Naive thymus-derived CD4-positive, alpha-beta T cell (primary cell): Measurements from ENCODE around the gene OXCT2. TPM values are rescaled to one million over a fixed set of nuclear protein-coding genes. Genes with fewer than 3 reads are reported as not detected.
"Not testable (repeated sequence)": the region's sequence is repeated elsewhere in the genome, so short reads cannot be mapped to it uniquely, and the experiment has no call there.

Experiments
- ATAC-seq: fragments of 150-1000 bp; cut with Tn5 transposase; 2 replicates; pipeline ENCODE4 v1.10.0; 2021; ENCODE audit warnings: mild to moderate bottlenecking, moderate library complexity
- CTCF ChIA-PET: fragments of 350-600 bp; sonication (Branson Sonifier 250); formaldehyde crosslinking; loops from one replicate; lab custom pipeline; 2021; ENCODE audit warnings: antibody characterized with exemption; lab: Charles Lee
- POLR2A ChIA-PET: fragments of 350-600 bp; sonication (Branson Sonifier 250); formaldehyde crosslinking; loops from one replicate; lab custom pipeline; 2021; ENCODE audit warnings: antibody characterized with exemption, inconsistent platforms; lab: Charles Lee
- DNase-seq, 9 donors: peaks; one replicate each; pipeline versions ENCODE4 v3.0.0 to v3.0.0-alpha.2; 2020 to 2022; ENCODE audit warnings: mixed read lengths in 1 of 9
- H3K27ac ChIP-seq: one replicate; pipeline ENCODE4 v1.7.0; 2013; ENCODE audit warnings: mild to moderate bottlenecking, low read depth, low read length, moderate library complexity
- H3K27me3 ChIP-seq, 2 donors: one replicate each; pipeline ENCODE4 v1.7.0; 2013; ENCODE audit warnings: low read length in 2 of 2, mild to moderate bottlenecking in 2 of 2, moderate library complexity in 2 of 2; ENCODE audit not compliant: control insufficient read depth in 2 of 2, insufficient read depth in 2 of 2
- H3K36me3 ChIP-seq, 3 experiments: 1 replicate in 2 of 3; 2 replicates in 1 of 3; pipeline ENCODE4 v1.7.0; 2013; ENCODE audit warnings: low read length in 3 of 3, mild to moderate bottlenecking in 3 of 3, moderate library complexity in 1 of 3; ENCODE audit not compliant: insufficient read depth in 3 of 3, control insufficient read depth in 2 of 3
- H3K4me1 ChIP-seq, 2 donors: one replicate each; pipeline ENCODE4 v1.7.0; 2013; ENCODE audit warnings: low read length in 2 of 2, mild to moderate bottlenecking in 2 of 2, moderate library complexity in 1 of 2; ENCODE audit not compliant: control insufficient read depth in 2 of 2, insufficient read depth in 2 of 2
- H3K4me3 ChIP-seq: 2 replicates; pipeline ENCODE4 v1.7.0; 2013; ENCODE audit warnings: mild to moderate bottlenecking, low read length
- H3K9me3 ChIP-seq, 3 experiments: 1 replicate in 2 of 3; 2 replicates in 1 of 3; pipeline ENCODE4 v1.7.0; 2013; ENCODE audit warnings: low read length in 3 of 3; ENCODE audit not compliant: control insufficient read depth in 2 of 3
- H3K27ac Mint-ChIP-seq, 9 donors: one replicate each; pipeline ENCODE4 v1.8.0; 2020 to 2022; ENCODE audit warnings: mixed read lengths in 9 of 9, mild to moderate bottlenecking in 8 of 9, moderate library complexity in 5 of 9, inconsistent platforms in 2 of 9
- H3K27me3 Mint-ChIP-seq, 5 donors: one replicate each; pipeline ENCODE4 v1.8.0; 2021 to 2022; ENCODE audit warnings: mixed read lengths in 5 of 5, mild to moderate bottlenecking in 1 of 5
- H3K36me3 Mint-ChIP-seq, 5 donors: one replicate each; pipeline ENCODE4 v1.8.0; 2020 to 2022; ENCODE audit warnings: mixed read lengths in 5 of 5, mild to moderate bottlenecking in 3 of 5, inconsistent platforms in 1 of 5
- H3K4me1 Mint-ChIP-seq, 7 donors: one replicate each; pipeline ENCODE4 v1.8.0; 2020 to 2022; ENCODE audit warnings: mixed read lengths in 7 of 7, mild to moderate bottlenecking in 3 of 7, inconsistent platforms in 1 of 7
- H3K4me3 Mint-ChIP-seq, 10 donors: one replicate each; pipeline ENCODE4 v1.8.0; 2020 to 2022; ENCODE audit warnings: mild to moderate bottlenecking in 10 of 10, mixed read lengths in 10 of 10, moderate library complexity in 6 of 10, inconsistent platforms in 2 of 10
- H3K9me3 Mint-ChIP-seq, 11 donors: one replicate each; pipeline ENCODE4 v1.8.0; 2020 to 2022; ENCODE audit warnings: mixed read lengths in 11 of 11, mild to moderate bottlenecking in 4 of 11, inconsistent platforms in 1 of 11, moderate library complexity in 1 of 11
- intact Hi-C, 2 donors: fragments of 100-400 bp; cut with micrococcal nuclease; formaldehyde crosslinking; loops; one replicate each; pipeline ENCODE4 v1.15.1; 2023
- polyA plus RNA-seq, 2 donors: library from polyadenylated mRNA; unstranded; fragments of 300-500 nt; fragmentation: Illumina TruSeq; gene quantifications; one replicate each; pipeline ENCODE4 v1.2.3, GENCODE V29; 2021
- total RNA-seq, 6 experiments: library from RNA in 5 of 6; stranded (reverse) in 5 of 6; gene quantifications; 1 replicate in 5 of 6; 2 replicates in 1 of 6; pipeline ENCODE4 v1.2.3 and lab custom pipeline; 2021 to 2026

The OXCT2 gene
- total and polyA plus RNA-seq, 7 experiments from 2014 or later = 0.19 to 0.53 (median 0.26) TPM; not detected in 3

DNA sequence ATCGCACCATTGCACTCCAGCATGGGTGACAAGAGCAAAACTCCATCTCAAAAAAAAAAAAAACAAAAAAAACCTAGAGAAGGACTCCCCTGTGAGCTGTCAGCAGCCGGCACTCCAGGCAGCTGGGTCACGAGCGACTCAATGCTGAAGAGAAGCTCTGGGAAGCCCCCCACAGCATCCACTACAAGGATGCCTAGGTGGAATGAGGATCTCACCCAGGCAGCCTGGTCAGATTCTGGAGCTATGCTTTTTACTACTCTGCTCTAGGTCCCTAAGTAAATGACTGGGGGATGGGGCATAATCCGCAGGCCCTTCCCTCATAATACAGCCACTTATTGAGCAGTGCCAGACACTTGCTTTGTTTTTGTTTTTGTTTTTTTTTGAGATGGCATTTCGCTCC is 11.0 kb upstream of the OXCT2 start:
- H3K27ac Mint-ChIP-seq = no peak overlapping the region
- no peaks in the 10 kb centered on the region for H3K9me3 ChIP-seq
- H3K36me3 ChIP-seq = no peaks in the 10 kb centered on the region
- H3K4me3 ChIP-seq = no peak overlapping the region
- H3K36me3 Mint-ChIP-seq = no peaks in the 10 kb centered on the region
- H3K9me3 Mint-ChIP-seq = no peaks in the 10 kb centered on the region
- no peaks in the 10 kb centered on the region for H3K4me1 ChIP-seq
- peaks cover 4 to 24% (median 4%) of the 10 kb centered on the region in 5 donors for H3K27me3 Mint-ChIP-seq
- no peaks in the 10 kb centered on the region for H3K27me3 ChIP-seq
- DNase-seq (no peak), ATAC-seq (no peak)
- intact Hi-C loops = no loop called here
- POLR2A ChIA-PET = no interaction called here
- no peak overlapping the region for H3K4me3 Mint-ChIP-seq
- peaks cover 0 to 4% (median 0%) of the 10 kb centered on the region in 7 donors for H3K4me1 Mint-ChIP-seq
- CTCF ChIA-PET = no interaction called here
- H3K27ac ChIP-seq = no peak overlapping the region

DNA sequence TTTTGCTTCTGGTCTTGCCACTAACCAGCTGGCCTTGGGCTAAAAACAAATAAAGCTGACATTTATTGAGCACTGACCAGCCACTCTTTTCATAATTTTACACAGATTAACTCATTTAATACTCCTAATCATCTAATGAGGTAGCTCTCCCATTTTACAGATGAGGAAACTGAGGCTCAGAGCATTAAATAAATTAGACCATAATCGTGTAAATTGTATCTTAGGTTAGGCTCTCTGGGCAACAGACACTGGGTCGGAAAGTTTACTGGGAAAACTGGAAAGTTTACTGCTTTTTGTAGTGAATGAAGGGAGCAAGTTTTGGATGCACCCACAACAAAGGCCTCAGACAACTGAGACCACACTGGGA is 10.2 kb upstream of the OXCT2 start:
- ChIA-PET CTCF (no interaction called here), POLR2A (no interaction called here)
- no peaks in the 10 kb centered on the region for H3K36me3 ChIP-seq
- no peak overlapping the region for H3K4me3 ChIP-seq
- no peaks in the 10 kb centered on the region for H3K9me3 ChIP-seq
- H3K27me3 ChIP-seq = no peaks in the 10 kb centered on the region
- Mint-ChIP-seq H3K27me3 (peaks cover 0 to 18% (median 0%) of the 10 kb centered on the region in 5 donors), H3K9me3 (no peaks in the 10 kb centered on the region), H3K4me1 (no peaks in the 10 kb centered on the region), H3K27ac (no peak overlapping the region), H3K4me3 (no peak overlapping the region), H3K36me3 (no peaks in the 10 kb centered on the region)
- no peak for DNase-seq
- H3K4me1 ChIP-seq = no peaks in the 10 kb centered on the region
- intact Hi-C loops = no loop called here
- no peak overlapping the region for H3K27ac ChIP-seq
- ATAC-seq = no peak

DNA sequence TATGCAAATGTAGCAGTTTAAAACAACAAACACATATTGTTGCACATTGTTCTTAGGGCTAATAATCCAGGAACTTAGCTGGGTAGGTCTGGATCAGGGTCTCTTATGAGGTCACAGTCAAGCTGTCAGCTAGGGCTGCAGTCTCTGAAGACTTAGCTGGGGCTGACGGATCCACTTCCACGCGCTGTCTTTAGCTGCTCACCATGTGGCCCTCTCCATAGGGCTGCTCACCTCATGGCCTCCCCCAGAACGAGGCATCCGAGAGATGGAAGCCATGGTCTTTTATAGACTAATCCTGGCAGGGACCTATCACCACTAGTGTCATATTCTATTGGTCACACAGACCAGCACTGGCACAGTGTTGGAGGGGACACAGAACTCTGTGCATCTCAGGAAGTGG is 8.7 kb upstream of the OXCT2 start:
- Histone ChIP-seq H3K4me3 (no peak overlapping the region), H3K27ac (no peak overlapping the region), H3K36me3 (no peaks in the 10 kb centered on the region), H3K4me1 (no peaks in the 10 kb centered on the region), H3K27me3 (no peaks in the 10 kb centered on the region), H3K9me3 (no peaks in the 10 kb centered on the region)
- DNase-seq (no peak), ATAC-seq (no peak)
- ChIA-PET CTCF (no interaction called here), POLR2A (no interaction called here)
- H3K4me1 Mint-ChIP-seq = peaks cover 0 to 1% (median 0%) of the 10 kb centered on the region in 7 donors
- intact Hi-C loops = no loop called here
- H3K9me3 Mint-ChIP-seq = no peaks in the 10 kb centered on the region
- no peak overlapping the region for H3K27ac Mint-ChIP-seq
- H3K27me3 Mint-ChIP-seq = peaks cover 0 to 15% (median 0%) of the 10 kb centered on the region in 5 donors
- no peaks in the 10 kb centered on the region for H3K36me3 Mint-ChIP-seq
- no peak overlapping the region for H3K4me3 Mint-ChIP-seq

DNA sequence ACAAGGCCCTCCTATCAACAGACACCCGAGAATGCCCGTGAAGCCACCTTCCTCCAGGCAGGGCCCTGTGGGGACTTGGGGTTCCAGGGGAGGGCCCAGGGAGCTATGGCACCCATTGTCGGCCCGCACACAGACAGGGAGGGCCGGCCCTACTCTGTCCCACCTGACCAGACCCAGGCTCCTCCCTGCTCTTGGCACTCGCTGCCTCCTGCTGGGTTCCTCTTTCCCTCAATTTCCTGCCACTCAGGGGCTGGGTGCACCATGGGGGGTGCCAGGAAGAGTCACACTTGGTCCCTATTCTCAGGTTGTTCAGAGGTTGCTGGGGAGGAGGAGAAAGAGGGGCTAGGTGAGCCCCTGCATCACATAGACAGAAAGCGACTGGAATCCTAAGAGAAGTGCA is 8.0 kb upstream of the OXCT2 start:
- ATAC-seq (no peak), DNase-seq (no peak)
- Mint-ChIP-seq H3K9me3 (no peaks in the 10 kb centered on the region), H3K4me1 (peaks cover 0 to 1% (median 0%) of the 10 kb centered on the region in 7 donors), H3K27me3 (peaks cover 0 to 15% (median 0%) of the 10 kb centered on the region in 5 donors), H3K36me3 (no peaks in the 10 kb centered on the region), H3K27ac (peak overlapping the region in 1 of 9 donors; percentile 57), H3K4me3 (no peak overlapping the region)
- H3K4me1 ChIP-seq = no peaks in the 10 kb centered on the region
- intact Hi-C loops = no loop called here
- H3K4me3 ChIP-seq = no peak overlapping the region
- no peaks in the 10 kb centered on the region for H3K9me3 ChIP-seq
- POLR2A ChIA-PET = no interaction called here
- CTCF ChIA-PET = no interaction called here
- no peaks in the 10 kb centered on the region for H3K36me3 ChIP-seq
- H3K27ac ChIP-seq = no peak overlapping the region
- H3K27me3 ChIP-seq = no peaks in the 10 kb centered on the region

DNA sequence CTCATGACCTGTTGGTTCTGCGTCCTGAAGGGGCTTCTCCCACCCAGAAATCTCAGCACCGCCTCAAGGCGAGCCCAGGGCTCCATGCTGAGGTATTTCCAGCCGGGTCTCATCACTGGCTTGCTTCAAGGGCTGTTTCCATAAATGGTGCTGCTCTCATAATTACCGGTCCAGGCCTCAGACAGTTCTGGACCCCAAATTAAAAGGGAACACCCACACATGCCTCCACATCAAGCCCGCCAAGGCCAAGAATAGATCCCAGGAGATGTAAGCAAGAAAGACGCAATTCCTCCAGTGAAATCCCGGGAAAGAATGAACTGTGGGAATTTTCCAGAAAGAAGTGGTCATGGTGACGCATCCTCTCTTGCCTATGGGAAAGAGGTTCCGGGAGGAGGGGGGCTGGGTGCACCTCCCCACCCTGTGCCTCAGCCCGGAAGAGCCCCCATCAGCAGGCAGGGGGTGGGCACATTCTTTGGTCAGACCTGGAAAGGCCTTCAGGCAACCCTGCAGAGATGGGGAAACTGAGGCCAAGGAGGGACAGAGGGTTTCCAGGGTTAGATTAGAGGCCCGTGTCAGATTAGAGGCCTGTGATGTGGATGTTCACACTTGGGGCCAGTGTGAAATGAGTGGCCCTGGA is 7.4 kb upstream of the OXCT2 start:
- ATAC-seq, H3K4me3 ChIP-seq, H3K36me3 ChIP-seq, CTCF ChIA-PET, H3K36me3 Mint-ChIP-seq, POLR2A ChIA-PET, H3K27ac Mint-ChIP-seq, H3K4me3 Mint-ChIP-seq, H3K27me3 ChIP-seq, intact Hi-C loops, H3K4me1 ChIP-seq, H3K4me1 Mint-ChIP-seq, DNase-seq, H3K9me3 ChIP-seq, H3K9me3 Mint-ChIP-seq, H3K27ac ChIP-seq: not testable (repeated sequence)
- peaks cover 0 to 14% (median 0%) of the 10 kb centered on the region in 5 donors for H3K27me3 Mint-ChIP-seq

DNA sequence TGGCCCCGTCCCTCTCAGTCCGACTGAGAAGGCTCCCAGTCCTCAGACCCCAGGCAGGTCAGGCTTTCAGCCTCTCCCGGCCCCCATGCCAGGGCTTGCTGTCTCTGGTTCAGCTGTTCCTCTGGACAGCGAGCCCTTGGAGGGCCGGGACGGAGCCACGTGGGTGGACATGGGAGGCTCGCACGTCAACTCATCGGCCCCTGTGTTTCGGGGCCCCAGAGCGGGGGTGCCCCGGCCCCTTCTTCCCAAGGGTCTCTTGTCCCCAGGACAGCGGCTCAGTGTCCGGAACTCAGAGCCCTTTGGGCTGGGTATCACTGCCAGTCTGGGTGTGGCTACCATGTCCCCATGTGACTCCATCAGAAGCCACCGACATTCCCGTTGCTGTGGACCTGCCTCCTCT is 6.7 kb upstream of the OXCT2 start:
- not testable (repeated sequence) for H3K9me3 Mint-ChIP-seq

DNA sequence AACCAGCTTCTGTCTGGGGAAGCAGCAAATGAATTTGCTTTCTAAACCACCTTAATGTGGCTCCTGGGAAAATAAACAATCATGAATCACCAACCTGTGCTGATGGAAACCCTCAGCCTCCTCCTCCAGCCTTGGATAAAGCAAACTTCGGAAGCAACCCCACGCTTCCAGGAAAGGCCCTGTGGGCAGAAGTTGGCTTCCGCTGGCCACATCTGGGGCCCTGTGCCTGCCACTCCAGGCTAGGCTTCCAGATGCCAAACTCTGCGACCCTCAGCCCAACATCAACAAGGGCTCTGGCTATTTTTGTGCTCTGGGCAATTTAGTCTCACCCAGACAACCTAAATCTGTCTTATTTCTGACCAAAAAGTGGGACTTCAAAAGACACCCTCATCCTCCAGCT is 6.2 kb upstream of the OXCT2 start:
- no peaks in the 10 kb centered on the region for H3K36me3 Mint-ChIP-seq
- H3K9me3 ChIP-seq = no peaks in the 10 kb centered on the region
- no peaks in the 10 kb centered on the region for H3K9me3 Mint-ChIP-seq
- peaks cover 0 to 1% (median 0%) of the 10 kb centered on the region in 7 donors for H3K4me1 Mint-ChIP-seq
- no peaks in the 10 kb centered on the region for H3K4me1 ChIP-seq
- H3K27me3 Mint-ChIP-seq = peaks cover 0 to 5% (median 0%) of the 10 kb centered on the region in 5 donors
- H3K4me3 ChIP-seq = no peak overlapping the region
- DNase-seq (no peak), ATAC-seq (no peak)
- ChIA-PET POLR2A (no interaction called here), CTCF (no interaction called here)
- H3K36me3 ChIP-seq = no peaks in the 10 kb centered on the region
- no peak overlapping the region for H3K27ac ChIP-seq
- H3K27ac Mint-ChIP-seq = no peak overlapping the region
- no peaks in the 10 kb centered on the region for H3K27me3 ChIP-seq
- intact Hi-C loops = no loop called here
- no peak overlapping the region for H3K4me3 Mint-ChIP-seq

More for the DNA sequence above, 6.7 kb upstream of the OXCT2 start:
- H3K4me1 ChIP-seq, CTCF ChIA-PET, H3K36me3 ChIP-seq, POLR2A ChIA-PET, H3K27me3 Mint-ChIP-seq, intact Hi-C loops, H3K4me3 ChIP-seq, ATAC-seq, H3K9me3 ChIP-seq, H3K27me3 ChIP-seq, H3K27ac ChIP-seq, DNase-seq, H3K4me3 Mint-ChIP-seq, H3K36me3 Mint-ChIP-seq, H3K27ac Mint-ChIP-seq, H3K4me1 Mint-ChIP-seq: not testable (repeated sequence)
